ENCODE data around the gene AREG.

DNA sequence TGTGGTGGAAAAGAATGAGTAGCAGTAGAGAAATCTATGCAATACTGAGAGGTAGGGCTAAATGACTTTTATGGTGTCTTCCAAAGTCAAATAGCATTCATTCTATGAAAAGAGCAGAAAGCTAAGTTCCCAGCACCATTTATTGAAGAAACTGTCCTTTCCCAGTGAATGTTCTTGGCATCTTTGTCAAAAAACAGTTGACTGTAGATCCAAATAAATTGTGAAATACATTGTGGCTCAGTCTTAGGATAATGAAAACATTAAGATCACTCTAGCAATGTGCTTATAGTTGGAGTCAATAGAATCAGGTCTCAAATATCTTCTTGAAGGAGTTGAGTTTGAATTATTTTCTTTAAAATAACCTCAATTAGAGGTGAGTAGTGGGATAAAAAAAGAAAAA is 19.4 kb downstream of the AREG start:
- TF ChIP-seq, protein P1, sequence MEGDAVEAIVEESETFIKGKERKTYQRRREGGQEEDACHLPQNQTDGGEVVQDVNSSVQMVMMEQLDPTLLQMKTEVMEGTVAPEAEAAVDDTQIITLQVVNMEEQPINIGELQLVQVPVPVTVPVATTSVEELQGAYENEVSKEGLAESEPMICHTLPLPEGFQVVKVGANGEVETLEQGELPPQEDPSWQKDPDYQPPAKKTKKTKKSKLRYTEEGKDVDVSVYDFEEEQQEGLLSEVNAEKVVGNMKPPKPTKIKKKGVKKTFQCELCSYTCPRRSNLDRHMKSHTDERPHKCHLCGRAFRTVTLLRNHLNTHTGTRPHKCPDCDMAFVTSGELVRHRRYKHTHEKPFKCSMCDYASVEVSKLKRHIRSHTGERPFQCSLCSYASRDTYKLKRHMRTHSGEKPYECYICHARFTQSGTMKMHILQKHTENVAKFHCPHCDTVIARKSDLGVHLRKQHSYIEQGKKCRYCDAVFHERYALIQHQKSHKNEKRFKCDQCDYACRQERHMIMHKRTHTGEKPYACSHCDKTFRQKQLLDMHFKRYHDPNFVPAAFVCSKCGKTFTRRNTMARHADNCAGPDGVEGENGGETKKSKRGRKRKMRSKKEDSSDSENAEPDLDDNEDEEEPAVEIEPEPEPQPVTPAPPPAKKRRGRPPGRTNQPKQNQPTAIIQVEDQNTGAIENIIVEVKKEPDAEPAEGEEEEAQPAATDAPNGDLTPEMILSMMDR (optimal IDR thresholded peaks at IDR 0.05 in 1 of 3, IDR thresholded peaks at IDR 0.05 in 1 of 3, conservative IDR thresholded peaks at IDR 0.05 in 1 of 3; ENCODE audit: extremely low read depth in 1 of 3, insufficient read depth in 2 of 3, low read length in 3 of 3), result no peak
- TF ChIP-seq EZH2 (IDR thresholded peaks at IDR 0.05; ENCODE audit: low read length), result no peak
